Measurements from ENCODE around the gene DNER. TPM values are rescaled to one million over a fixed set of nuclear protein-coding genes. Genes with fewer than 3 reads are reported as not detected.

The DNER gene
- total and polyA plus RNA-seq, 10 of the 15 experiments (the other 5 are each of a cell fraction or from before 2014, with no cell fraction given), result 0.04 to 0.08 (median 0.07) TPM; not detected in 7

DNA sequence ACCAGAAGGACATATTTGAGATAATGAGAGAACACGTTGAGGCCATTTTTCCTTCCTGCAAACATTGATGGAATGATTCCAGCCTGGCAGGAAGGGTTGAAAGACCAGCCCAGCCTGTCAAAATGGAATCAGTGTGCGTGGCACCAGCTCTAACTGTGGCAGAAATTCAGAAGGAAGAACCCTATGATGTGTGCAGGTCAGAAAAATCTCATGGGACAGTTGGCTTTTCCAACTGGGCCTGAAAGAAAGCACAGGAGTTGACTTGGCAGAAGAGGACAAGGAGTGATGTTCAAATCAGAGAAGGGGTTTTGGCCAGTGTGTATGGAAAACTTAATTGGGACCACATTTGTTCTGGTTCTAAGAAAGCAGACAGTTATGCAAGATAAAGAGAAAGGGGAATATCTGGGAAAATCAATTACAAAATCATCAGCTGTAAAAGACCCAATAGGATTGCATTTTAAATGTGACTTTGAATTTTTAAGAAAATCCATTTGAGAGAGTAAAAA, 250.5 kb downstream of the DNER start:
- intact Hi-C loops (cut with micrococcal nuclease; ENCODE audit: unreplicated experiment), result no loop called here
- no peaks in the 10 kb centered on the region for H3K4me1 ChIP-seq (ENCODE audit: control insufficient read depth, insufficient read depth, low read length)
- no peak overlapping the region for H3K27ac ChIP-seq (ENCODE audit: control insufficient read depth, insufficient read depth)
- DNase-seq (ENCODE audit: low read depth, low spot score), result no peak
- FAIRE-seq, result no peak
- H2AFZ ChIP-seq (ENCODE audit: control insufficient read depth, low read depth, low read length), result no peak overlapping the region
- H3K9ac ChIP-seq (ENCODE audit: control insufficient read depth, insufficient read depth, low read length), result no peak overlapping the region
- SMC1A ChIA-PET (ENCODE audit: uncharacterized antibody, unreplicated experiment), result no interaction called here
- POLR2A ChIA-PET, result no interaction called here
- no peak for ATAC-seq
- H3K79me2 ChIP-seq (ENCODE audit: control insufficient read depth, insufficient read depth, low read length), result no peaks in the 10 kb centered on the region
- BruUV-seq (replicated peaks), result no TSS peak
- H3K4me2 ChIP-seq (ENCODE audit: control insufficient read depth, insufficient read depth), result no peak overlapping the region
- 30% methylated on average over 2 of the region's 2 CpGs for WGBS (ENCODE audit: insufficient coverage, insufficient replicate concordance, low lambda C conversion rate, missing lambda C conversion rate)
- no peaks in the 10 kb centered on the region for H3K27me3 ChIP-seq (replicated peaks in 1 of 2; ENCODE audit: control insufficient read depth in 2 of 2, insufficient read depth in 2 of 2, low read length in 1 of 2)
- in situ Hi-C loops (cut with MboI), result no loop called here
- no peaks in the 10 kb centered on the region for H3K9me3 ChIP-seq (replicated peaks; ENCODE audit: control insufficient read depth, insufficient read depth, low read length)
- H3K4me3 ChIP-seq, result no peak overlapping the region
- no peaks in the 10 kb centered on the region for H4K20me1 ChIP-seq (ENCODE audit: control insufficient read depth, insufficient read depth)
- H3K36me3 ChIP-seq (ENCODE audit: control insufficient read depth in 2 of 2, insufficient read depth in 2 of 2, low read length in 1 of 2), result no peaks in the 10 kb centered on the region
- RAD21 ChIA-PET (ENCODE audit: unreplicated experiment), result no interaction called here
- CTCF ChIA-PET, result no interaction called here
- no peak for TF ChIP-seq POLR2AphosphoS5 (IDR thresholded peaks at IDR 0.05; ENCODE audit: low read length)
- TF ChIP-seq MTA3 (IDR thresholded peaks at IDR 0.05; ENCODE audit: borderline replicate concordance, low read length), result no peak
- TF ChIP-seq, protein P1, sequence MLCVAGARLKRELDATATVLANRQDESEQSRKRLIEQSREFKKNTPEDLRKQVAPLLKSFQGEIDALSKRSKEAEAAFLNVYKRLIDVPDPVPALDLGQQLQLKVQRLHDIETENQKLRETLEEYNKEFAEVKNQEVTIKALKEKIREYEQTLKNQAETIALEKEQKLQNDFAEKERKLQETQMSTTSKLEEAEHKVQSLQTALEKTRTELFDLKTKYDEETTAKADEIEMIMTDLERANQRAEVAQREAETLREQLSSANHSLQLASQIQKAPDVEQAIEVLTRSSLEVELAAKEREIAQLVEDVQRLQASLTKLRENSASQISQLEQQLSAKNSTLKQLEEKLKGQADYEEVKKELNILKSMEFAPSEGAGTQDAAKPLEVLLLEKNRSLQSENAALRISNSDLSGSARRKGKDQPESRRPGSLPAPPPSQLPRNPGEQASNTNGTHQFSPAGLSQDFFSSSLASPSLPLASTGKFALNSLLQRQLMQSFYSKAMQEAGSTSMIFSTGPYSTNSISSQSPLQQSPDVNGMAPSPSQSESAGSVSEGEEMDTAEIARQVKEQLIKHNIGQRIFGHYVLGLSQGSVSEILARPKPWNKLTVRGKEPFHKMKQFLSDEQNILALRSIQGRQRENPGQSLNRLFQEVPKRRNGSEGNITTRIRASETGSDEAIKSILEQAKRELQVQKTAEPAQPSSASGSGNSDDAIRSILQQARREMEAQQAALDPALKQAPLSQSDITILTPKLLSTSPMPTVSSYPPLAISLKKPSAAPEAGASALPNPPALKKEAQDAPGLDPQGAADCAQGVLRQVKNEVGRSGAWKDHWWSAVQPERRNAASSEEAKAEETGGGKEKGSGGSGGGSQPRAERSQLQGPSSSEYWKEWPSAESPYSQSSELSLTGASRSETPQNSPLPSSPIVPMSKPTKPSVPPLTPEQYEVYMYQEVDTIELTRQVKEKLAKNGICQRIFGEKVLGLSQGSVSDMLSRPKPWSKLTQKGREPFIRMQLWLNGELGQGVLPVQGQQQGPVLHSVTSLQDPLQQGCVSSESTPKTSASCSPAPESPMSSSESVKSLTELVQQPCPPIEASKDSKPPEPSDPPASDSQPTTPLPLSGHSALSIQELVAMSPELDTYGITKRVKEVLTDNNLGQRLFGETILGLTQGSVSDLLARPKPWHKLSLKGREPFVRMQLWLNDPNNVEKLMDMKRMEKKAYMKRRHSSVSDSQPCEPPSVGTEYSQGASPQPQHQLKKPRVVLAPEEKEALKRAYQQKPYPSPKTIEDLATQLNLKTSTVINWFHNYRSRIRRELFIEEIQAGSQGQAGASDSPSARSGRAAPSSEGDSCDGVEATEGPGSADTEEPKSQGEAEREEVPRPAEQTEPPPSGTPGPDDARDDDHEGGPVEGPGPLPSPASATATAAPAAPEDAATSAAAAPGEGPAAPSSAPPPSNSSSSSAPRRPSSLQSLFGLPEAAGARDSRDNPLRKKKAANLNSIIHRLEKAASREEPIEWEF (IDR thresholded peaks at IDR 0.05; ENCODE audit: insufficient replicate concordance, low read depth, low read length), result no peak
